ENCODE measurements around the gene HAPLN2.

DNA sequence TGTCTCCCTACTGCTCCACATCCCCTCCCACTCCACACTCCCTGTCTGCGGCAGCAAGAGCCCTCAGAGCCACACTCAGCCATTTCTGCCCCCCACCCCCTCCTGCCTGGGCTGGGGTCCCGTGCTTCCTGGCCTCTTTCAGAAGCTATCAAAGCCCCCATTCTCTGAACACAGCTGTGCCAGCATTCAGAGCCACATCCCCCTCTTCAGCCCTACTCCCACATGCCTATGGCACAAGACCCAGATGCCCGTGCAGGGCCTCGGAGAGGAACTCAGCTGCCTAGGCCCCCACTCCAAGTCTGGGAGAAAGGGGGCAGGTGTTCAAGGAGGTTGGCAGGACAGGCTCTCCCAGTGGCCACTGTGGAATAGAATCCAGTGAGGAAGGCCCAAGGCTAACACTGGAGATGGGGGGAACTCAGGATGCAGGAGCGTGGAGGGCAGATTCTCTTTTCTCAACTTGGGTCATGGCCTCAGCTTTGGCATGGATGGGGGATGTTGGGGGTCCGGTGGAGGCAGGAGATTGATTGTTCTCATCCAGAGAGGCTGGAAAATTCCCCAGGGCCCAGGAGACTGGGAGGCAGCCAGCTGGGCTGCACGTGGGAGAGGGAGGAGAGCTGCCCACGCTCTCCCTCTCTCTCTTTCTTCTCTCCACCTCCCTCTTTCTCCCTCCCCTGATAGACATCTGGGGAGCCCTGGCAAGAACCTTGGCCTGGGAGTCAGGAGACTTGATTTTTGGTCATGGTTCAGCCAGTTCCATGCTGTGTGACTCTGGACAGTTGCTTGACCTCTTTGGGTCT, 19.2 kb downstream of the HAPLN2 start:
- TF ChIP-seq, protein P1, sequence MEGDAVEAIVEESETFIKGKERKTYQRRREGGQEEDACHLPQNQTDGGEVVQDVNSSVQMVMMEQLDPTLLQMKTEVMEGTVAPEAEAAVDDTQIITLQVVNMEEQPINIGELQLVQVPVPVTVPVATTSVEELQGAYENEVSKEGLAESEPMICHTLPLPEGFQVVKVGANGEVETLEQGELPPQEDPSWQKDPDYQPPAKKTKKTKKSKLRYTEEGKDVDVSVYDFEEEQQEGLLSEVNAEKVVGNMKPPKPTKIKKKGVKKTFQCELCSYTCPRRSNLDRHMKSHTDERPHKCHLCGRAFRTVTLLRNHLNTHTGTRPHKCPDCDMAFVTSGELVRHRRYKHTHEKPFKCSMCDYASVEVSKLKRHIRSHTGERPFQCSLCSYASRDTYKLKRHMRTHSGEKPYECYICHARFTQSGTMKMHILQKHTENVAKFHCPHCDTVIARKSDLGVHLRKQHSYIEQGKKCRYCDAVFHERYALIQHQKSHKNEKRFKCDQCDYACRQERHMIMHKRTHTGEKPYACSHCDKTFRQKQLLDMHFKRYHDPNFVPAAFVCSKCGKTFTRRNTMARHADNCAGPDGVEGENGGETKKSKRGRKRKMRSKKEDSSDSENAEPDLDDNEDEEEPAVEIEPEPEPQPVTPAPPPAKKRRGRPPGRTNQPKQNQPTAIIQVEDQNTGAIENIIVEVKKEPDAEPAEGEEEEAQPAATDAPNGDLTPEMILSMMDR (IDR thresholded peaks at IDR 0.05; ENCODE audit: poor library complexity): no peak
- no peak for TF ChIP-seq EZH2 (IDR thresholded peaks at IDR 0.05; ENCODE audit: borderline replicate concordance)
- TF ChIP-seq EZH2phosphoT487 (IDR thresholded peaks at IDR 0.05; ENCODE audit: low read depth, severe bottlenecking, unreplicated experiment): no peak

All from hepatocyte (in vitro differentiated cells).